HepG2 (cell line): ENCODE results near the gene TOR4A. TPM values are rescaled to one million over a fixed set of nuclear protein-coding genes. Genes with fewer than 3 reads are reported as not detected.

ENCODE experiments used
- DBP ChIP-seq: sonication (generic); formaldehyde crosslinking; IDR thresholded peaks from 2 replicates; pipeline ENCODE4 v1.4.0; 2020; ENCODE audit warnings: missing genetic modification reagents; ENCODE audit errors: not compliant biosample characterization
- NFKBIZ ChIP-seq: IDR thresholded peaks from 2 replicates; pipeline ENCODE4 v1.6.1; 2018; ENCODE audit warnings: missing genetic modification reagents, missing compliant biosample characterization
- ZNF556 ChIP-seq: sonication (generic); formaldehyde crosslinking; IDR thresholded peaks from 2 replicates; pipeline ENCODE4 v1.4.0; 2020; ENCODE audit warnings: mild to moderate bottlenecking, missing genetic modification reagents, borderline replicate concordance
- polyA plus RNA-seq, 8 experiments: library from polyadenylated mRNA; depleted of rRNA in 3 of 8; stranded (reverse) in 7 of 8; unstranded in 1 of 8; fragments of >200 nt; fragmentation: Illumina TruSeq in 4 of 8; extraction: Trizol in 4 of 8; gene quantifications; 2 replicates each; pipeline versions ENCODE4 v1.2.1 to v1.2.3, GENCODE V29; 2011 to 2016; ENCODE audit warnings: low read depth in 4 of 8, missing spikeins in 1 of 8, mixed read lengths in 1 of 8; ENCODE audit not compliant: insufficient read depth in 1 of 8
- total RNA-seq, 5 experiments: library from RNA; depleted of rRNA; stranded (reverse); fragments of >200 nt; fragmentation: Illumina TruSeq; extraction: Trizol; gene quantifications; 2 replicates each; pipeline ENCODE4 v1.2.3, GENCODE V29; 2016; ENCODE audit warnings: low read depth in 1 of 5
- TF ChIP-seq, protein P1 (sequence below): sonication (generic); formaldehyde crosslinking; IDR thresholded peaks from 2 replicates; pipeline ENCODE4 v1.4.0; 2020; ENCODE audit warnings: missing genetic modification reagents
- TF ChIP-seq, protein P2 (sequence below): IDR thresholded peaks from 2 replicates; pipeline ENCODE4 v1.6.1; 2016; ENCODE audit warnings: missing compliant biosample characterization, missing genetic modification reagents, borderline replicate concordance

The TOR4A gene
- total and polyA plus RNA-seq, 2 of the 13 experiments (the other 11 are each of a cell fraction or from before 2014, with no cell fraction given) = 11.1 to 14.2 TPM

GRCh38 chr9:137253717-137254623, 23.6 kb upstream of the TOR4A start (continued):
- TF ChIP-seq, protein P1, sequence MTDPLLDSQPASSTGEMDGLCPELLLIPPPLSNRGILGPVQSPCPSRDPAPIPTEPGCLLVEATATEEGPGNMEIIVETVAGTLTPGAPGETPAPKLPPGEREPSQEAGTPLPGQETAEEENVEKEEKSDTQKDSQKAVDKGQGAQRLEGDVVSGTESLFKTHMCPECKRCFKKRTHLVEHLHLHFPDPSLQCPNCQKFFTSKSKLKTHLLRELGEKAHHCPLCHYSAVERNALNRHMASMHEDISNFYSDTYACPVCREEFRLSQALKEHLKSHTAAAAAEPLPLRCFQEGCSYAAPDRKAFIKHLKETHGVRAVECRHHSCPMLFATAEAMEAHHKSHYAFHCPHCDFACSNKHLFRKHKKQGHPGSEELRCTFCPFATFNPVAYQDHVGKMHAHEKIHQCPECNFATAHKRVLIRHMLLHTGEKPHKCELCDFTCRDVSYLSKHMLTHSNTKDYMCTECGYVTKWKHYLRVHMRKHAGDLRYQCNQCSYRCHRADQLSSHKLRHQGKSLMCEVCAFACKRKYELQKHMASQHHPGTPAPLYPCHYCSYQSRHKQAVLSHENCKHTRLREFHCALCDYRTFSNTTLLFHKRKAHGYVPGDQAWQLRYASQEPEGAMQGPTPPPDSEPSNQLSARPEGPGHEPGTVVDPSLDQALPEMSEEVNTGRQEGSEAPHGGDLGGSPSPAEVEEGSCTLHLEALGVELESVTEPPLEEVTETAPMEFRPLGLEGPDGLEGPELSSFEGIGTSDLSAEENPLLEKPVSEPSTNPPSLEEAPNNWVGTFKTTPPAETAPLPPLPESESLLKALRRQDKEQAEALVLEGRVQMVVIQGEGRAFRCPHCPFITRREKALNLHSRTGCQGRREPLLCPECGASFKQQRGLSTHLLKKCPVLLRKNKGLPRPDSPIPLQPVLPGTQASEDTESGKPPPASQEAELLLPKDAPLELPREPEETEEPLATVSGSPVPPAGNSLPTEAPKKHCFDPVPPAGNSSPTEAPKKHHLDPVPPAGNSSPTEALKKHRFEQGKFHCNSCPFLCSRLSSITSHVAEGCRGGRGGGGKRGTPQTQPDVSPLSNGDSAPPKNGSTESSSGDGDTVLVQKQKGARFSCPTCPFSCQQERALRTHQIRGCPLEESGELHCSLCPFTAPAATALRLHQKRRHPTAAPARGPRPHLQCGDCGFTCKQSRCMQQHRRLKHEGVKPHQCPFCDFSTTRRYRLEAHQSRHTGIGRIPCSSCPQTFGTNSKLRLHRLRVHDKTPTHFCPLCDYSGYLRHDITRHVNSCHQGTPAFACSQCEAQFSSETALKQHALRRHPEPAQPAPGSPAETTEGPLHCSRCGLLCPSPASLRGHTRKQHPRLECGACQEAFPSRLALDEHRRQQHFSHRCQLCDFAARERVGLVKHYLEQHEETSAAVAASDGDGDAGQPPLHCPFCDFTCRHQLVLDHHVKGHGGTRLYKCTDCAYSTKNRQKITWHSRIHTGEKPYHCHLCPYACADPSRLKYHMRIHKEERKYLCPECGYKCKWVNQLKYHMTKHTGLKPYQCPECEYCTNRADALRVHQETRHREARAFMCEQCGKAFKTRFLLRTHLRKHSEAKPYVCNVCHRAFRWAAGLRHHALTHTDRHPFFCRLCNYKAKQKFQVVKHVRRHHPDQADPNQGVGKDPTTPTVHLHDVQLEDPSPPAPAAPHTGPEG (CRISPR knock-in tag) = no peak
- TF ChIP-seq, protein P2, sequence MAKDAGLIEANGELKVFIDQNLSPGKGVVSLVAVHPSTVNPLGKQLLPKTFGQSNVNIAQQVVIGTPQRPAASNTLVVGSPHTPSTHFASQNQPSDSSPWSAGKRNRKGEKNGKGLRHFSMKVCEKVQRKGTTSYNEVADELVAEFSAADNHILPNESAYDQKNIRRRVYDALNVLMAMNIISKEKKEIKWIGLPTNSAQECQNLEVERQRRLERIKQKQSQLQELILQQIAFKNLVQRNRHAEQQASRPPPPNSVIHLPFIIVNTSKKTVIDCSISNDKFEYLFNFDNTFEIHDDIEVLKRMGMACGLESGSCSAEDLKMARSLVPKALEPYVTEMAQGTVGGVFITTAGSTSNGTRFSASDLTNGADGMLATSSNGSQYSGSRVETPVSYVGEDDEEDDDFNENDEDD (CRISPR knock-in tag) = peak; percentile 30; the same call in 1 of the 2 replicates
- TF ChIP-seq NFKBIZ (CRISPR knock-in tag) (no peak), ZNF556 (CRISPR knock-in tag) (no peak), DBP (CRISPR knock-in tag) (no peak)
